ENCODE measurements around the gene TUBD1.
"Not testable (repeated sequence)": the region's sequence is repeated elsewhere in the genome, so short reads cannot be mapped to it uniquely, and the experiment has no call there.

DNA sequence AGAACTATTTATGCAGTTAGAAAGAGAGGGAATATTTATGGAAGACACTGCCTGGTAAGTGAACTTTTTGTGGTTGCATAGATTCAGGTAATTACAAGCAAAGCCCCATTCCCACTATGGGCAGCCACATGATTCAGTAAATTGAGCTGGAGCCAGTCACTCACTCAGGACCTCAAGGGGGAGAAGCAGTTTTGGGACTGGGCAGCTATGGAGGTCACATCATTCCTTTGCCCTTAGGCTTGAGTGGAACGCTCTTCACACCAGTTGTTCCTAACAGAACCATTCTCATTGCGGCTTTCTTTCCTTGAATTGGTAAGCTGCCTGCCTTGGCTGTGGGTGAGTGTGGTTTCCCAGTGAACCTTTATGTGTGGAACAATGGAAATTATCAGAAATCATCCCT is 37.4 kb upstream of the TUBD1 start:
- TF ChIP-seq, protein P1, sequence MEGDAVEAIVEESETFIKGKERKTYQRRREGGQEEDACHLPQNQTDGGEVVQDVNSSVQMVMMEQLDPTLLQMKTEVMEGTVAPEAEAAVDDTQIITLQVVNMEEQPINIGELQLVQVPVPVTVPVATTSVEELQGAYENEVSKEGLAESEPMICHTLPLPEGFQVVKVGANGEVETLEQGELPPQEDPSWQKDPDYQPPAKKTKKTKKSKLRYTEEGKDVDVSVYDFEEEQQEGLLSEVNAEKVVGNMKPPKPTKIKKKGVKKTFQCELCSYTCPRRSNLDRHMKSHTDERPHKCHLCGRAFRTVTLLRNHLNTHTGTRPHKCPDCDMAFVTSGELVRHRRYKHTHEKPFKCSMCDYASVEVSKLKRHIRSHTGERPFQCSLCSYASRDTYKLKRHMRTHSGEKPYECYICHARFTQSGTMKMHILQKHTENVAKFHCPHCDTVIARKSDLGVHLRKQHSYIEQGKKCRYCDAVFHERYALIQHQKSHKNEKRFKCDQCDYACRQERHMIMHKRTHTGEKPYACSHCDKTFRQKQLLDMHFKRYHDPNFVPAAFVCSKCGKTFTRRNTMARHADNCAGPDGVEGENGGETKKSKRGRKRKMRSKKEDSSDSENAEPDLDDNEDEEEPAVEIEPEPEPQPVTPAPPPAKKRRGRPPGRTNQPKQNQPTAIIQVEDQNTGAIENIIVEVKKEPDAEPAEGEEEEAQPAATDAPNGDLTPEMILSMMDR (IDR thresholded peaks at IDR 0.05), result not testable (repeated sequence)
- TF ChIP-seq EZH2 (IDR thresholded peaks at IDR 0.05; ENCODE audit: borderline replicate concordance, insufficient read depth, low read depth, low read length, poor library complexity, severe bottlenecking), result not testable (repeated sequence)
